GM13976 (cell line): Measurements from ENCODE around the gene CTNNBIP1.

ENCODE experiments used
- DNase-seq: peaks from one replicate; pipeline ENCODE4 v3.0.0; 2012; ENCODE audit warnings: low spot score
- in situ Hi-C: fragments of 300-500 bp; cut with MboI; formaldehyde crosslinking; loops from one replicate; pipeline ENCODE4 v1.12.0; 2022; ENCODE audit warnings: low sequenced_read_pairs, mixed read lengths, inconsistent platforms; ENCODE audit not compliant: unreplicated experiment
- TF ChIP-seq, protein P1 (sequence below): IDR thresholded peaks from 2 replicates; pipeline ENCODE4 v1.5.1; 2012; ENCODE audit warnings: borderline replicate concordance, mild to moderate bottlenecking; ENCODE audit not compliant: insufficient read depth; ENCODE audit errors: extremely low read depth, missing control alignments, control extremely low read depth

CTNNBIP1 gene

GRCh38 chr1:9878404-9878803 is 31.7 kb downstream of the CTNNBIP1 start:
- in situ Hi-C loops, result no loop called here
- TF ChIP-seq, protein P1, sequence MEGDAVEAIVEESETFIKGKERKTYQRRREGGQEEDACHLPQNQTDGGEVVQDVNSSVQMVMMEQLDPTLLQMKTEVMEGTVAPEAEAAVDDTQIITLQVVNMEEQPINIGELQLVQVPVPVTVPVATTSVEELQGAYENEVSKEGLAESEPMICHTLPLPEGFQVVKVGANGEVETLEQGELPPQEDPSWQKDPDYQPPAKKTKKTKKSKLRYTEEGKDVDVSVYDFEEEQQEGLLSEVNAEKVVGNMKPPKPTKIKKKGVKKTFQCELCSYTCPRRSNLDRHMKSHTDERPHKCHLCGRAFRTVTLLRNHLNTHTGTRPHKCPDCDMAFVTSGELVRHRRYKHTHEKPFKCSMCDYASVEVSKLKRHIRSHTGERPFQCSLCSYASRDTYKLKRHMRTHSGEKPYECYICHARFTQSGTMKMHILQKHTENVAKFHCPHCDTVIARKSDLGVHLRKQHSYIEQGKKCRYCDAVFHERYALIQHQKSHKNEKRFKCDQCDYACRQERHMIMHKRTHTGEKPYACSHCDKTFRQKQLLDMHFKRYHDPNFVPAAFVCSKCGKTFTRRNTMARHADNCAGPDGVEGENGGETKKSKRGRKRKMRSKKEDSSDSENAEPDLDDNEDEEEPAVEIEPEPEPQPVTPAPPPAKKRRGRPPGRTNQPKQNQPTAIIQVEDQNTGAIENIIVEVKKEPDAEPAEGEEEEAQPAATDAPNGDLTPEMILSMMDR, result no peak
- no peak for DNase-seq

DNA sequence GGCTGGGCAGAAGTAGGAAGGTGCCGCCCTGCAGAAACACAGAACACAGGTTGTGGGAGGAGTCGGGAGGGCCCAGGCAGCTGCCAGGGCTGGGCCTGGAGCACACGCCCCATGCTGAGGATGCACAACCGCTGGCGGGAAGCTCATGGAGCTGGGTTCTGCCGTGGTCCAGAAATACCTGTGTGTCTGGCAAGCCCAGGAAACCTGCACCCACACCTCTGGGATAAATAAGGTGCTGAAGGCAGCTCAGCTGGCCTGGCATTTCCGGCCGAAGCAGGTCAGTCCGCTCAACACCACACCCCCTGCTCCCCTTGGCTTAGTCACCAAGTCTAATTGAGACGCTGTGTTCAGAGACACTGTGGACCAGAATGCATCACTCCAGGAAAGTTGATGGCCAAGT is 32.1 kb downstream of the CTNNBIP1 start:
- in situ Hi-C loops, result no loop called here
- TF ChIP-seq, protein P1, result no peak
- DNase-seq, result no peak

DNA sequence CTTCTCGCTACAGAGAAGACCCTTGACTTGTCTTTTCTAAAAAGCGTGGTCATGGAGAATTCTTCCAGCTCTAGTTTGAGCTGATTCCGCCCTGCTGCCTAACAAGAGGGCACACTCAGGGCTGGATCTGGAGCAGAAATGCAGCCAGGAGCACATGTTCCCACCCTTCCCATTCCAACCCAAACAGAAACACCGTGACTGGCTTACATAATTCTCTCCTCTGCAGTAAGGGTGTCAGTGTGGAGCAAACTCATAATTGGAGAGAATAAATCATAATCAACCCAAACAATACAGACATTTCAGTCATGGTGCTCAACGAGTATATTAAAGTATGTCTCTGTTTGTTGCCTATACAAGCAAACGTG is 34.5 kb downstream of the CTNNBIP1 start:
- in situ Hi-C loops, result no loop called here
- no peak for DNase-seq
- TF ChIP-seq, protein P1, result no peak

DNA sequence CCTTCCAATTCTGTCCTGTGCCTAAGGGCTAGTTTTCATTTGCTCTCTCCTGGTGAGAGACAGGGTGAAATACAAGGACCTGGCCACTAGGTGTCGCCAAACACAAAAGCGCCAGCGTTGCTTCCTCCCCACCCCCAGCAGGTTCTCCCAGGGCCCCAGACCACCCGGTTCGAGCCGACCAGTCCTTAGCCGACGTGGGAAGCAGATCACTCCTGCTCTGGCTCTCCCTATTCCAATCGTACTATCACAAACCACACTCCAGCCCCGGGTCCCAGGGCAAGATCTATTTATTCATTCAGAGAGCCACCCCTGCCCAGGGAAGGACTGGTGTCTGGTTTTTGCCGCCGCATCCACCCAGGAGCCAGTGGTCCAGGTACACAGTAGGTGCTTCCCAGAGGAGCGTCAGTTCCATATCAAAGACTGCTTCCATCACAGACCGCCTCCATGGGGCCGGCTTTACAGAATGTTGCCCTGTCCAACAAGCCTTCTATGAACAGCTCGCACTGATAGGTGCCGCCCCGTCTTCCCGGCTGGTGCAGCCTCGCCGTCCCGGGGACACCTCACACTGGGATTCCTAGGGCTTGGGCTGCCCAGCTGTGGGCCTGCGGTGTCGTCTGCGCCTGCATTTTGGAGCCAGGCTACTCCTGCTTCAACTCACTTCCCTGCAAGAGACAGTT is 35.0 kb downstream of the CTNNBIP1 start:
- TF ChIP-seq, protein P1, result peak; percentile 85
- DNase-seq, result peak; percentile 96
- in situ Hi-C loops, result loop anchor here (25.0 kb wide), 1 partner anchor 263 kb away; no protein-coding TSS in a partner anchor

- in situ Hi-C loops, result loop anchor here (25.0 kb wide), 1 partner anchor 262 kb away; no protein-coding TSS in a partner anchor
- TF ChIP-seq, protein P1, result no peak
- no peak for DNase-seq
Observed at GRCh38 chr1:9874412-9874811, 35.7 kb downstream of the CTNNBIP1 start.

DNA sequence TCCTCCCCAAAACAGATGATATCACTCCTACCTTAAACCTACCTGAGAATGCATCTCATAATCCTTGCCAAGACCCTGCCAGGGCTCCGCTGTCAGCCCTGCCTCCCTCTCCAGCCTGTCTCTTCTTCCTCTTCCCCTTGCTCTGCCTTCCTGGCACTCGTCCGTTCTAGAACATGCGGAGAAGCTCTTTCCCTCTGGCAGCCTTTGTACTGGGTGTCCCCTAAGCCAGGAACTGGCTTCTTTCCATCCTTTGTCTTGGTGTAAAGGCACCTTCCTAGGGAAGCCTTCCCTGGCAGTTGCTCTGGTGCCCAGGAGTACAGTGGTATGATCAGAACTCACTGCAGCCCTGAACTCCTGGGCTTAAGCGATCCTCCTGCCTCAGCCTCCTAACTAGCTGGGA is 36.1 kb downstream of the CTNNBIP1 start:
- in situ Hi-C loops, result loop anchor here (25.0 kb wide), 1 partner anchor 262 kb away; no protein-coding TSS in a partner anchor
- TF ChIP-seq, protein P1, result no peak
- DNase-seq, result no peak
